ENCODE measurements around the gene PGRMC2.

- TF ChIP-seq CREB5 (CRISPR knock-in tag; IDR thresholded peaks at IDR 0.05; ENCODE audit: low read depth) (no peak), ZNF70 (CRISPR knock-in tag; IDR thresholded peaks at IDR 0.05) (no peak), ZNF565 (CRISPR knock-in tag; conservative IDR thresholded peaks at IDR 0.05; ENCODE audit: low read depth) (no peak)
- TF ChIP-seq, protein P1, sequence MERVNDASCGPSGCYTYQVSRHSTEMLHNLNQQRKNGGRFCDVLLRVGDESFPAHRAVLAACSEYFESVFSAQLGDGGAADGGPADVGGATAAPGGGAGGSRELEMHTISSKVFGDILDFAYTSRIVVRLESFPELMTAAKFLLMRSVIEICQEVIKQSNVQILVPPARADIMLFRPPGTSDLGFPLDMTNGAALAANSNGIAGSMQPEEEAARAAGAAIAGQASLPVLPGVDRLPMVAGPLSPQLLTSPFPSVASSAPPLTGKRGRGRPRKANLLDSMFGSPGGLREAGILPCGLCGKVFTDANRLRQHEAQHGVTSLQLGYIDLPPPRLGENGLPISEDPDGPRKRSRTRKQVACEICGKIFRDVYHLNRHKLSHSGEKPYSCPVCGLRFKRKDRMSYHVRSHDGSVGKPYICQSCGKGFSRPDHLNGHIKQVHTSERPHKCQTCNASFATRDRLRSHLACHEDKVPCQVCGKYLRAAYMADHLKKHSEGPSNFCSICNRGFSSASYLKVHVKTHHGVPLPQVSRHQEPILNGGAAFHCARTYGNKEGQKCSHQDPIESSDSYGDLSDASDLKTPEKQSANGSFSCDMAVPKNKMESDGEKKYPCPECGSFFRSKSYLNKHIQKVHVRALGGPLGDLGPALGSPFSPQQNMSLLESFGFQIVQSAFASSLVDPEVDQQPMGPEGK (CRISPR knock-in tag; IDR thresholded peaks at IDR 0.05; ENCODE audit: borderline replicate concordance): no peak
These were observed 45.0 kb downstream of the PGRMC2 start for GRCh38 chr4:128242601-128243000.
